ENCODE measurements around the gene RPP25.
A peak's percentile ranks its signal among the peaks of the same experiment; 100 is the strongest.
"Not testable (repeated sequence)": the region's sequence is repeated elsewhere in the genome, so short reads cannot be mapped to it uniquely, and the experiment has no call there.

The RPP25 gene

DNA sequence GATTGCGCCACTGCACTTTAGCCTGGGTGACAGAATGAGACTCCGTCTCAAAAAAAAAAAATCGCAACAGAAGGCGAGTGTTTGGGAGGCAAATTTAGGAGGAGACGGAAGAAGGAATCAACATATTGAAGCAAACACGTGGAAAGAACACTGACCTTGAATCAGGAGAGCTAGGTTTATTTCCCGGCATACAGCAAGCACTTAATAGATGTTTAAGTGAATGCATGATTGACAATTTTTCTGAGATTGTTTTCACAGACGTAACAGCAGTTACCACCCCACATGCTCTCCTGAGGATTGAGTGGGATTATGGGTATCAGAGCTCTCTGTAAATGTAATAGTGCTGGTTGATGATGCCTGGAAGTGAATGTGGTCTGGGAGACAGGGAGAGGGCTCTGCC is 5.6 kb upstream of the RPP25 start:
- DNase-seq: no peak

DNA sequence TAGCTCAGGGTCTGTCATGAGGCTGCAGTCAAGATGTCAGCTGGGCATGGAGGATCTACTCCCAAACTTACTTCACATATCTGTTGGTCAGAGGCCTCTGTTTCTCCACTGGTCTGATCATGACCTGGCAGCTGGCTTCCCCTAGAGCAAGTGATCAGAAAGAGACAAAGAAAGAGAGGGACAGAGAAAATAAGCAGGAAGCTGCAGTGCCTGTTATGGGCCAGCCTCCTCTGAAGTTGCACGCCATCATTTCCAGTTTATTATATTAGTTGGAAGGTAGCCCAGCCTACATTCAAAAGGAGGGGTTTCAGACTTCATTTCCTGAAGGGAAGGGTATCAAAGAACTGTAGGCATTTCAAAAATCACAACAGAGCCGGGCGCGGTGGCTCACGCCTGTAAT is 5.0 kb upstream of the RPP25 start:
- DNase-seq: no peak

DNA sequence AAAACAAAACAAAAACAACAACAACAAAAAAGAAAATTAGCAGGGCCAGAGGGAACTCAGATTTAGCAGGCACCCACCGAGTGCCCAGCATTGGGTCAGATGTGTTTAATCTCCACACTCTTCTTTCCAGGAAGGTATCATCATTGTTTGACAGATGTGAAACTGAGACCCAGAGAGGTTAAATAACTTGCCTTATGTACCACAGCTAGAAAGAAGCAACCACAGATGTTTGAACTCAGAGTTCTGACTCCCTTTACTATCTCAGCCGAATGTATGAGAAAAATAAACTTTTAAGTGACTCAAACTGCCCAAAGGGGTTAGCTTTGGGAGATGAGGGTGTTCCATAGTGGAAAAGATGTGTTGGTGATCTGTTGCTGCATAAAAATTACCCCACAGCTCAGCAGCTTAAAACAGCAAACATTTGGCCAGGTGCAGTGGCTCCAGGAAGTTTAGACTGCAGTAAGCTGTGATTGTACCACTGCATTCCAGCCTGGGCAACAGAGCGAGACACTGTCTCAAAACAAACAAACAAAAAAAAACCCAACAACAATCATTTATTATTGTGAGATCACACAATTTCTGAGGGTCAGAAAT is 4.5 kb upstream of the RPP25 start:
- DNase-seq: no peak

- no peak for DNase-seq
These were observed 3.7 kb upstream of the RPP25 start for GRCh38 chr15:74960286-74960685.

DNA sequence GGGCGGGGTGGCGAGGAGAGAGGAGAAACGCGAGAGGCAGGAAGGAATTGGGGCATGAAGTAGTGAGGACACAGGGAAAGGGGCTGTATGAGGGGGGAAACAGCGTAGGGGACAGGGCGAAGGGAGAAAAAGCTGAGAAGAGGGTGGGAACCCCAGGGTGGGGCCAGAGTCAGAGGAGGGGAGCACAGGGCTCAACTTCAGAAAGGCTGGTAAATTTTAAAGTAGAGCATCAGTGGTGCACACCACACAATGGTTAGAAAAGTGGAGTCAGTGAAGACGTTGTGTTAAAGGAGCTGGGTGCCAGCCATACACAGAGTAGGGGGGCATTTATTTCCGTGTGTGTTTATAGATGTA is 3.0 kb upstream of the RPP25 start:
- DNase-seq: no peak

GRCh38 chr15:74958908-74959585 is 2.5 kb upstream of the RPP25 start:
- DNase-seq: no peak

DNA sequence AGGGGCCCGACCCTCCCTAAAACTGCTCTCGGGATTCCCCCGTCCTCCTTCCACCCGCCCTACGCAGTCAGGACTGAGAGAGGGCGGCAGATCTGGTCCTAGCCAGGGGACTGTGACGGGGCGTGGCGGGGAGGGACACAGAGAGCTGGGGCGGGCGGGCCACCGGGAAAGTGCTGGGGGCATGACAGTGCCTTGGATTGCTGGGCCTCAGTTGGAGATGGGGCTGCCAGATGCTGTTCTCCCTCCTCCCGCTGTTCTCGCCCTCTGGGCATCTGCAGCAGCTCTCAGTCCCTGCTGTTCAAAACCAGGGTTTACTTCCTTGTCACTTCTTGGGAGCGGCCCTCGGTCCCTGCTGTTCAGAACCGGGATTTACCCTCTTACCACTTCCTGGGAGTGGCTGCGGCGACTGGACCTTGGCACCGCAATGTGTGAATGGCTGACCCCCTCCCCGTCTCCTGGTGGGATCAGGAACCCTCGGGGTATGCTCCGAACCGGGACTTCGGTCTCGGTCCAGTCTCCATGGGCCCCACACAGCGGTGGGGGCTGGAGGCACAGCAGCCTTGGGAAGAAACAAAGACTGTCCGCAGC is 1.8 kb upstream of the RPP25 start:
- DNase-seq: no peak

DNA sequence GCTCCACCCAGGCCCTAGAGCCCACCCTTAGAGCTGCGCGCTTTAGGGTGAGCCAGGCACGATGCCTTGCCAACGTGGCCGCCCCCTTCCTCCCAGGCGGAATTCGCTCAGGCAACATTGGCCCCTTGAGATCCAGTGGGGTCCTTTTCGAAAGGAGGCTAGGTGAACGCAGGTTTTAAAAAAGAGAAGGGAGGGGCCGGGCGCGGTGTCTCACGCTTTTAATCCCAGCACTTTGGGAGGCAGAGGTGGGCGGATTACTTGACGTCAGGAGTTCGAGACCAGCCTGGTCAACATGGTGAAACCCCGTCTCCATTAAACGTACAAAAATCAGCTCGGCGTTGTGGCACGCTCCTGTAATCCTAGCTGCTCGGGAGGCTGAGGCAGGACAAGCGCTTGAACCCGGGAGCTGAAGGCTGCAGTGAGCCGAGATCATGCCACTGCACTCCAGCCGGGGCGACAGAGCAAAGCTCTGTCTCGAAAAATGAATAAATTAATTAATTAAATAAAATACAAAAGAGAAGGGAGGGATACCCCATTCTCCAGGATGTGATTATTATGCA is 984 bp upstream of the RPP25 start:
- peak in 1 of 2 experiments; percentile 65 for DNase-seq

DNA sequence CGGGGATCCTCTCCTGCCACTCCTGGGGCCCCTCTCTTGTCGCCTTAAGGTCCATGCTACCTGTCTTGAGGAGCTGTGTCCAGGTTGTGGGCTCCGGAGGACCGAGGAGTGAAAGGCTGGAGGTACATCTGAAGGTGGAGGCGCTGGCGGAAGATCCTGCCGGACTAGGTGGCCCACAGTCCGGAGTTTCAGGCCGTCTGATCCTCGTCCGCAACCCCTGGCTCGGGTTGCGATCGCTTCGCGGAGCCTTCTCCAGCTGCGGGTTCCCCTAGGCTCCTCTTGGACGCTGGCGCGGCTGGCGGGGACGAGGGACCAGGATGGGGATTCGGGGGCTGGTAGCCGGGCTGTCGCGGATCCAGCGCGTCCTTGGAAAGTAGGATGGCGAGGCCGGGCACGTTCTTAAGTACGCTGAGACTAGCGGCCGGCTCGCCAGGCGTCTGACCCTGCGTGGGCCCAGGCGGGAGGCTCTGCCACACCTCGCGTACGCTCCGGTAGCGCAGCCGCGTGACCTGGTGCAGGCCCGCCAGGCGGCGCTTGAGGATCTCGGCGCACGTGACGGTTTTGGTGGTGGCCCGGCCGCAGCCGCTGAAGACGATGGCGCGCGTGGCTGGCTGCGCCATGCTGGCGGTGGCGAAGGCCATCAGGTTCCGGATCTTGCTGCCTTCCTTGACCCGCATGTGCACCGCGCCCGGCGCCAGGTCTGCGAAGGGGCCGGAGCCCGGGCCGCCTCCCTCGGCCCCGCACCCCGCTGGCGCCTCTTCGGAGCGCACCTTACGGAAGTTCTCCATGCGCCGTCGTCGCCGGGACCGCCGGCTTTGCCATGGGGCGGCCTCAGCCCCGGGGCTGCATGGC is 550 bp downstream of the RPP25 start:
- DNase-seq: peak; percentile 52 to 85

DNA sequence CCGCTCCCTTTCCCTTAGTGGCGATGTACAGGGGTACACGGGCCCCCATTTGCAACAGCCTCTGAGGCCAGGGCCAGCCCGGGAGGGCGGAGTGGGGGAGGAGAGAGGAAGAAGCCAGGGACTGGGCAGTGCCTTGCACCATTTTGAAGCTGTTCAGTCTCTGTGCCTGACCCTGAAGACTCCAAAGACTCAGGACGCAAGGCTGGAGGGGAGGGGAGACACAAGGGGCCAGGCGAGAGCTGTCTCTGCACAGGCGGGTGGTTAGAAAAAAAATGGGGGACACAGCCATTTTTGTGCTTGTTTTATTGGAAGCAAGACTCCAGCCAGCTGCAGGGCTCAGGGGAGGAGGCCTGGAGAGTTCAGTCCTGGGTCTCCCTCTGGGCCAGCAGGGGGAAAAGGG is 1.6 kb downstream of the RPP25 start:
- DNase-seq: no peak

GRCh38 chr15:74954515-74954914 is 2.1 kb downstream of the RPP25 start:
- no peak for DNase-seq

- DNase-seq: no peak
These were observed 5.6 kb downstream of the RPP25 start for GRCh38 chr15:74951006-74951405.

DNA sequence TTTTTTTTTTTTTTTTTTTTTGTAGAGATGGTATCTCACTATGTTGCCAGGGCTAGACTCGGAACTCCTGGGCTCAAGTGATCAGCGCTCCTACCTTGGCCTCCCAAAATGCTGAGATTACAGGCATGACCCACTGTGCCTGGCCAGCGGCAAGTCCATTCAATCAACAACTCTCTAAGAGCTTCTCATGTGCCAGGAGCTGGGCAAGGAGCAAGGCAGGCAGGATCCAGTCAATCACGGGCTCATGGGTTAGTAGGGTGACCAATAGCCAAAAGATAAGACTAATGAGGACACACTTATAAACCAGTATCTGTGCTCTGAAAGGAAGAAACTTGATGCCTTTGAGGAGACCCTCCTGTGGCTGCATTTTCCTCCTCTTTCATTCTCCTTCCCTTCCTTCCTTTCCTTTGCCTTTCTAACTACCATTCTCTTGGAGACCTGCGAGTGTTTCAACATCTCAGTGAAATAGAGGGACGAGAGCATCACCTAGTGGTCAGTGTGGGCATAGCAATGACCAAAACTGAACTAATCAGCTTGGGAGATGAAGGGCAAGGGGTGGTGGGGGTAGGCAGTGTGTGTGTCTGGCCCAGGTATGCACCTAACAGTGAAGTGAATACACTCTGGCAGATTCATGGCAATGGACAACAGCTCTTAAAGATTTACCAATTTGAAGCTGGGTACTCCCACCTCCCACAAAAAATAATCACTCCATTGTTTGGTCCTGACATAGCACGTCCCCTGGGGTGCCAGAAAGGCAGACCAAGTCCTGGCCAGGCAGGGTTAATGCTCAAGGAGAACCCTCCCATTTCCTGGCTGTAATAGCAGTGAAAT is 6.3 kb downstream of the RPP25 start:
- DNase-seq: peak; percentile 55 to 77

DNA sequence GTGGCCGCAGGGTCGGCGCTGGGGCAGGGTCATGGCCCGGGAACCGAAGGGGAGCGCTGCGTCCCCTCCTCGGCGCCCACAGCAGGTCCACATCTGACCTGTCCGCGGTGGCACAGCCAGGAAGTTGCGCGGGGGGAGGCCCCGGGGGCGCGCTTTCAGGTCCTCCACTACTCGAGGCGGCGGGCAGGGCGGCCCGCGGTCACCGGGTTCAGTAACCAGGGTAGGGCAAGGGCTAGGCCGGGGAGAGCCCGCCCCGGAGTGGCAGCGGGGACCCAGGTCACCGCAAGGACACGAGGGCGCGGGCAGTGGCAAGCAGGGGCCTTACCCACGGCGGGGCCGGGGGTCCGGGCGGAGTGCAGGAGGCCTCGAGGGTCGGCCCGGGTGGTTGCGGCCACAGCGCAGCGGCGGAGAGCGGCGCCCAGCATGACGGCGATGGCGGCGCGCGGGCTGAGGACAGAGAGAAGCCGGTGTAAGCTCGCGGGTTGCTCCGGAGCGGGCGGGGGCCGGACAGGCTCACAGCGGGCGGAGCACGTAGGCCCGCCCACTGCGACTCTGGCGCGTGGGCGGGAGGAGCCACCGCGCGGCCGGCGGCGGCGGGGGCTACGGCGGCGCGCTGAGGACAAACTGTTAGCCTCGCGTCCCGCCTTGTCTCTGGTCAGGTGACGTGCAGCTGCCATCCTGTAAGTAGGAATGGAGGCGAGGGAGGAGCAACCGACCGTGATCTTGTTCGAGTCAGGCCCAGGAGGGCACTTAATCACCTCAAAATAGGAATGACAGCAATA is 18.8 kb downstream of the RPP25 start, which contains the start of gene COX5A:
COX5A (minus strand) TSS at position 484 of the 782 bp plus-strand sequence; CDS start at position 425, 59 bp downstream.
- DNase-seq: peak; percentile 90 to 96

DNA sequence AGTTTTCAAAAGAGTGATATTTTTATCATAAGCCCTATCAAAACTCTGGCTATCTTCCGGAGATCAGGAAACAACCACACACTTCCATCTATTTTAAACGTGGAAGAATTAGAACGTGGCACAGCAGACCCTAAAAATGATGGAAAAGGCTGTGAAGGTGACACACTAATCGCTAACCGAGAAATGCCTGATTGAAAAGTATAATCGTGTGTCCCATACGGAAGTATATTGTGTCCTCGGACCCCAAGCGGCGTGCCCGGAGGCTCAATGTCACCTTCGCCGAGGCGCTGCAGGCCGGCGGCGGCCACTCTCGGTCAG is 19.3 kb downstream of the RPP25 start:
- DNase-seq: no peak

GRCh38 chr15:74935193-74935592 is 21.4 kb downstream of the RPP25 start:
- DNase-seq: not testable (repeated sequence)

- DNase-seq: no peak
These were observed 23.0 kb downstream of the RPP25 start for GRCh38 chr15:74933573-74933972.

GRCh38 chr15:74928771-74929198 is 27.8 kb downstream of the RPP25 start:
- DNase-seq: no peak

DNA sequence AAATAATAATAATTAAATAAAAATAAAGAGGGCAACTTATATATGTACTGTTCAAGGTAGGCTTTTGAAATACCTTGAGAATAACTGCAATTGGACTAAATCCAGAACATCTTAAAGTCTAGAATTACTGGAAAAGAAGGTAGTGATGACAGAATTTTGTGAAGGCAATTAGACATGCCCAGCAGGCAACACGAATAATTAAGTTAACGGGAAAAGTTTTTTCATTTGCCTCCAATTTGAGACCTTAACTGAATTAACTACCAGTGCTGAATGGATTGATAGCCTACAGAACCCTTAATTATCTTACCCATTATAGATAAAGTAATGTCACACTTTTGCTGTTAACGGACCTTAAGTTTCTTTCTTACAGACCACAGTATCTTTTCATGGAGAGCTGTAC is 32.0 kb downstream of the RPP25 start:
- DNase-seq: no peak

- DNase-seq: no peak
These were observed 36.1 kb downstream of the RPP25 start for GRCh38 chr15:74920456-74920855.

GRCh38 chr15:74917676-74918075 is 38.9 kb downstream of the RPP25 start:
- no peak for DNase-seq

DNA sequence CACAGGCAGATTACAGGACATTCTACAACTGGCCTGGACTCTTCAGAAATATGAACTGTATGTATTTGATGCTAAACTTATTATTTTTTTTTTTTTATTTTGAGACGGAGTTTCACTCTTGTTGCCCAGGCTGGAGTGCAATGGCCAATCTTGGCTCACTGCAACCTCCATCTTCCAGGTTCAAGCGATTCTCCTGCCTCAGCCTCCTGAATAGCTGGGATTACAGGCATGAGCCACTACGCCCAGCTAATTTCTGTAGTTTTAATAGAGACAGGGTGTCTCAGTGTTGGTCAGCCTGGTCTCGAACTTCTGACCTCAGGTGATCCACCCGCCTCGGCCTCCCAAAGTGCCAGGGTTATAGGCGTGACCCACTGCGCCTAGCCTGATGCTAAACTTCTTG is 42.8 kb downstream of the RPP25 start:
- not testable (repeated sequence) for DNase-seq

All from SW 1271 (cell line).